Fibroblast of mammary gland (primary cell): ENCODE results near the gene BMP5.

Source experiments
- DNase-seq: peaks from one replicate; pipeline ENCODE4 v3.0.0-alpha.2; 2010; ENCODE audit warnings: low read depth
- H3K4me3 ChIP-seq: 2 replicates; pipeline ENCODE4 v1.5.1; 2011; ENCODE audit warnings: low read depth, mild to moderate bottlenecking, low read length, moderate library complexity; ENCODE audit not compliant: control insufficient read depth
- CTCF ChIP-seq: conservative IDR thresholded peaks from 2 replicates; pipeline ENCODE4 v1.5.1; 2011; ENCODE audit warnings: low read depth, low read length, inconsistent platforms; ENCODE audit not compliant: control insufficient read depth, insufficient read depth

Gene BMP5

GRCh38 chr6:55819811-55820210, 55.6 kb downstream of the BMP5 start:
- peak; percentile 6 for DNase-seq
- TF ChIP-seq CTCF, result no peak
- H3K4me3 ChIP-seq, result no peak overlapping the region

GRCh38 chr6:55818482-55818881, 56.9 kb downstream of the BMP5 start:
- peak; percentile 59 for DNase-seq
- TF ChIP-seq CTCF, result no peak
- no peak overlapping the region for H3K4me3 ChIP-seq

GRCh38 chr6:55812509-55812908, 62.9 kb downstream of the BMP5 start:
- no peak for TF ChIP-seq CTCF
- H3K4me3 ChIP-seq, result no peak overlapping the region
- DNase-seq, result no peak

- DNase-seq, result no peak
- no peak for TF ChIP-seq CTCF
- no peak overlapping the region for H3K4me3 ChIP-seq
These were observed 64.3 kb downstream of the BMP5 start for GRCh38 chr6:55811074-55811473.

- no peak overlapping the region for H3K4me3 ChIP-seq
- no peak for DNase-seq
- no peak for TF ChIP-seq CTCF
These were observed 73.1 kb downstream of the BMP5 start for GRCh38 chr6:55802259-55802658.

GRCh38 chr6:55798571-55798970, 76.8 kb downstream of the BMP5 start:
- DNase-seq, result no peak
- no peak overlapping the region for H3K4me3 ChIP-seq
- TF ChIP-seq CTCF, result no peak

GRCh38 chr6:55794136-55794812, 81.1 kb downstream of the BMP5 start:
- no peak for TF ChIP-seq CTCF
- peak; percentile 94 for DNase-seq

More at GRCh38 chr6:55794136-55794812, 81.1 kb downstream of the BMP5 start:
- no peak overlapping the region for H3K4me3 ChIP-seq
